ENCODE results near the gene MTLN. TPM values are rescaled to one million over a fixed set of nuclear protein-coding genes. Genes with fewer than 3 reads are reported as not detected.
"Not testable (repeated sequence)": the region's sequence is repeated elsewhere in the genome, so short reads cannot be mapped to it uniquely, and the experiment has no call there.

The MTLN gene
- polyA plus RNA-seq, 1 donor = 55.0 TPM

- no peak for DNase-seq
Observed at GRCh38 chr2:110198016-110198415, 14.3 kb downstream of the MTLN start.

DNA sequence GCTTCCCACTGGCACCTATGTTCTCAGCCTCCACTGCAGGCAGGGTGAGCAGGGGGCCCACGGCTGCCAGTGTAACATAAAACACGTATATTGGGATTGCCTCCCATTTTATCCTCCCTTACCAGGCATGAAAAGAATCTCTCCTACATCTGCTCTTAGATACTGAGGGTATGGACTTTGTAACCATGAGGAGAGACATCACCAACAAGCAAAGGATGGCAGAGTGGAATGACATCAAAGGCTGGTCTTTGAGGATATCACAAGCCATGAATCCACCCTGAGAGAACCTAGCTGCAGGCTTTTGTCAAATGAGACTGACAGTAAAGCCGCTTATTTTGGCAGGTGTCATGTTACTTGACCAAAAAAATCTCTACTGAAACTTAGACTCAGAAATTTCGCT lies 14.9 kb downstream of the MTLN start:
- no peak for DNase-seq

GRCh38 chr2:110190169-110190568 lies 22.2 kb downstream of the MTLN start:
- DNase-seq = not testable (repeated sequence)

- no peak for DNase-seq
Observed at GRCh38 chr2:110182449-110182848, 29.9 kb downstream of the MTLN start.

GRCh38 chr2:110180036-110180435 lies 32.3 kb downstream of the MTLN start:
- DNase-seq = no peak

- DNase-seq = no peak
Observed at GRCh38 chr2:110173523-110173922, 38.8 kb downstream of the MTLN start.

- DNase-seq = no peak
Observed at GRCh38 chr2:110172506-110172905, 39.8 kb downstream of the MTLN start.

DNA sequence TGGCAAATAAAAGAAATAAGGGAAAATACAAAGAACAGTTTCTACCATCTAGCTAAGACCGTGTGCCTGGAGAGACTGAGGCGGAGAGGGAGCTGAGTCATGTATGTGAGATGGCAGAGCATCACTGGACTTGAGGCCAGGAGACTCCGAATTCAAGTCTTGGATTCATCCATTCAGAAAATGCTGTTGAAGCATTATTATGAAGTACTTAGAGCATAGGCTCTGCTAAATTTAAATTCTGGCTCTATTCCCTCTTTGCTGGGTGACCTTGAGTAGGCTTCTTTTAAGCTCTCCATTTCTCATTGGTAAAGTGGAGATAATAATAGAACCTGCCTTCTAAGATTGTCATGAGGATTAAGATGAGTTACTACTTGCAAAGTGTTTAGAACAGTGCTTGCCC lies 42.2 kb downstream of the MTLN start:
- DNase-seq = no peak

GRCh38 chr2:110167326-110168000 lies 44.9 kb downstream of the MTLN start:
- no peak for DNase-seq

GRCh38 chr2:110166266-110166665 lies 46.1 kb downstream of the MTLN start:
- no peak for DNase-seq

Other genes starting within 250 kb of the MTLN start
- 12.8 TPM for gene MALL, start 96.7 kb downstream of the MTLN start, polyA plus RNA-seq (ENCODE audit: insufficient read length)
- gene NPHP1, start 7.5 kb downstream of the MTLN start, polyA plus RNA-seq (ENCODE audit: insufficient read length) = 5.1 TPM

Measured in hindlimb muscle (tissue), 1 donor.